K562 (cell line): ENCODE measurements around the gene LENEP.

Experiments used
- BHLHE40 ChIP-seq: IDR thresholded peaks from 2 replicates; pipeline ENCODE4 v1.6.1; 2011; ENCODE audit warnings: low read length, improper control_type of control experiment
- C11orf30 ChIP-seq: fragments of 450-650 bp; IDR thresholded peaks from 2 replicates; pipeline ENCODE4 v1.6.1; 2016; ENCODE audit warnings: low read depth, mild to moderate bottlenecking
- EWSR1 ChIP-seq: fragments of 450-650 bp; IDR thresholded peaks from 2 replicates; pipeline ENCODE4 v1.6.1; 2018; ENCODE audit warnings: borderline replicate concordance, mild to moderate bottlenecking, low read depth, moderate library complexity; ENCODE audit not compliant: partially characterized antibody
- HNRNPK ChIP-seq: fragments of 200-400 bp; formaldehyde crosslinking; IDR thresholded peaks from one replicate; pipeline ENCODE4 v1.6.1; 2018; ENCODE audit warnings: mild to moderate bottlenecking, low read depth, low read length; ENCODE audit not compliant: poor library complexity, severe bottlenecking
- KLF10 ChIP-seq: fragments of 250-450 bp; sonication (Bioruptor Pico); IDR thresholded peaks from 2 replicates; pipeline ENCODE4 v1.6.1; 2021; ENCODE audit warnings: matching md5 sums
- RFX5 ChIP-seq: IDR thresholded peaks from 2 replicates; pipeline ENCODE4 v1.6.1; 2011; ENCODE audit warnings: low read depth, mild to moderate bottlenecking, improper control_type of control experiment, low read length
- SAFB2 ChIP-seq: fragments of 200-400 bp; formaldehyde crosslinking; IDR thresholded peaks from 2 replicates; pipeline ENCODE4 v1.6.1; 2018; ENCODE audit warnings: borderline replicate concordance, low read length, low read depth, moderate library complexity; ENCODE audit not compliant: severe bottlenecking
- TAF1 ChIP-seq: IDR thresholded peaks from 2 replicates; pipeline ENCODE4 v1.6.1; 2011; ENCODE audit warnings: mild to moderate bottlenecking, low read length, moderate library complexity; ENCODE audit not compliant: insufficient read depth, control insufficient read depth, severe bottlenecking; ENCODE audit errors: extremely low read depth
- ZNF41 ChIP-seq: fragments of 250-450 bp; sonication (Bioruptor Pico); conservative IDR thresholded peaks from 2 replicates; pipeline ENCODE4 v1.4.0; 2020; ENCODE audit warnings: mild to moderate bottlenecking
- ZNF561 ChIP-seq: fragments of 450-650 bp; formaldehyde crosslinking; conservative IDR thresholded peaks from 2 replicates; pipeline ENCODE4 v1.4.0; 2020; ENCODE audit warnings: mild to moderate bottlenecking, moderate library complexity
- ZZZ3 ChIP-seq: fragments of 450-650 bp; IDR thresholded peaks from 2 replicates; pipeline ENCODE4 v1.6.1; 2016; ENCODE audit warnings: antibody characterized with exemption, mild to moderate bottlenecking, moderate library complexity
- TF ChIP-seq, protein P1 (sequence below), 3 experiments: IDR thresholded peaks in 2 of 3; conservative IDR thresholded peaks in 1 of 3; 2 replicates each; pipeline ENCODE4 v1.5.1; 2011 to 2012; ENCODE audit warnings: low read length in 3 of 3, mild to moderate bottlenecking in 3 of 3, control low read depth in 2 of 3, improper control_type of control experiment in 1 of 3, inconsistent platforms in 1 of 3, low read depth in 1 of 3, mixed read lengths in 1 of 3, moderate library complexity in 1 of 3; ENCODE audit not compliant: insufficient read depth in 2 of 3
- TF ChIP-seq, protein P2 (sequence below), 2 experiments: IDR thresholded peaks; 2 replicates each; pipeline ENCODE4 v1.6.1; 2011; ENCODE audit warnings: borderline replicate concordance in 1 of 2, control low read depth in 1 of 2, low read depth in 1 of 2, low read length in 1 of 2, mild to moderate bottlenecking in 1 of 2, mixed read lengths in 1 of 2, moderate library complexity in 1 of 2; ENCODE audit not compliant: insufficient read depth in 1 of 2, insufficient read length in 1 of 2, poor library complexity in 1 of 2, severe bottlenecking in 1 of 2; ENCODE audit errors: extremely low read depth in 1 of 2
- TF ChIP-seq, protein P3 (sequence below): sonication (generic); formaldehyde crosslinking; IDR thresholded peaks from 2 replicates; pipeline ENCODE4 v1.9.0; 2022; ENCODE audit warnings: mild to moderate bottlenecking, missing genetic modification reagents

DNA sequence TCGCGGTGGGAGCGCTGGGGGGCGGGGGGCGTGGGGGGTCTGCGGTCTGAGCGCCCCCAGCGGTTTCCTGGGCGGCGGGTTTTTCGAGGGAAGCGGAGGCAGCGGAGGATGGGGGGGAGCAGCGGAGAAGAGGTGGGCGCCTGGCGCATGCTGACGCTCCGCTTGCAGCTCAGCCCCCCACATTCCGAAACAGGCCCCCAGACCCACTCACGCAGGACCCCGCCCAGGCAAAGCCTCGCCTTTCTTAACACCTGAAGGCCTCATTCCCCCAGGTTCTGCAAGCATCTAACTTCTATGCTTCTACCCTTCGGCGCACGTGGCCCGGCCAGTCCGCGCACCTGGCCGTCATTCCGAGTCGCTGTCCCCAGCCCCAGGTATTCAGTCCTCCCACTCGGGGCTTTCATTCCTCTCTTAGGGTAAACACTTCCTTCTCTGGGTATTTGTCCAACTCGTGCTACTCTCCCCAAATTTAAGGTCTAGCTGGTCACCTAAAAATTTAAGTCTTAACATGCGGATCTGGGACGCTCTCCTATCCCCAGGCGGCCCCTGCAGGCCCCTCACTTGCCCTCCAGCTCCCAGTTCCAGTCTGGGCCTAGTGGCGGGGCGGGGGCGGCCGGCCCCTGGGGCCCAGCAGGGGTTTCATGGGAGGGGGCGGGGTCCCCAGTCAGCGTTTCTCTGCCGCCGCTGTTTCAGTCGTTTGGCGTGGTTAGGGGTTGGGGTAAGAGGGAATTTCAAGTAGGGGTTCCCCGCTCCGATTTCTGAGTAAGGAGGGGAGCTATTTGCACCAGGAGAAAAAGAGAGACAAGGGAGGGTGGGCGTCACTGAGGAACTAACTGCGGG is 6.4 kb downstream of the LENEP start:
- no peak for TF ChIP-seq RFX5
- no peak for TF ChIP-seq EWSR1
- TF ChIP-seq, protein P1, sequence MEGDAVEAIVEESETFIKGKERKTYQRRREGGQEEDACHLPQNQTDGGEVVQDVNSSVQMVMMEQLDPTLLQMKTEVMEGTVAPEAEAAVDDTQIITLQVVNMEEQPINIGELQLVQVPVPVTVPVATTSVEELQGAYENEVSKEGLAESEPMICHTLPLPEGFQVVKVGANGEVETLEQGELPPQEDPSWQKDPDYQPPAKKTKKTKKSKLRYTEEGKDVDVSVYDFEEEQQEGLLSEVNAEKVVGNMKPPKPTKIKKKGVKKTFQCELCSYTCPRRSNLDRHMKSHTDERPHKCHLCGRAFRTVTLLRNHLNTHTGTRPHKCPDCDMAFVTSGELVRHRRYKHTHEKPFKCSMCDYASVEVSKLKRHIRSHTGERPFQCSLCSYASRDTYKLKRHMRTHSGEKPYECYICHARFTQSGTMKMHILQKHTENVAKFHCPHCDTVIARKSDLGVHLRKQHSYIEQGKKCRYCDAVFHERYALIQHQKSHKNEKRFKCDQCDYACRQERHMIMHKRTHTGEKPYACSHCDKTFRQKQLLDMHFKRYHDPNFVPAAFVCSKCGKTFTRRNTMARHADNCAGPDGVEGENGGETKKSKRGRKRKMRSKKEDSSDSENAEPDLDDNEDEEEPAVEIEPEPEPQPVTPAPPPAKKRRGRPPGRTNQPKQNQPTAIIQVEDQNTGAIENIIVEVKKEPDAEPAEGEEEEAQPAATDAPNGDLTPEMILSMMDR (IDR thresholded peaks at IDR 0.05 in 2 of 3, conservative IDR thresholded peaks at IDR 0.05 in 1 of 3; ENCODE audit: insufficient read depth in 2 of 3, low read depth in 1 of 3, low read length in 3 of 3) = peak in 1 of 3 experiments; percentile 18; a peak in 1 of 6 replicates
- TF ChIP-seq, protein P2, sequence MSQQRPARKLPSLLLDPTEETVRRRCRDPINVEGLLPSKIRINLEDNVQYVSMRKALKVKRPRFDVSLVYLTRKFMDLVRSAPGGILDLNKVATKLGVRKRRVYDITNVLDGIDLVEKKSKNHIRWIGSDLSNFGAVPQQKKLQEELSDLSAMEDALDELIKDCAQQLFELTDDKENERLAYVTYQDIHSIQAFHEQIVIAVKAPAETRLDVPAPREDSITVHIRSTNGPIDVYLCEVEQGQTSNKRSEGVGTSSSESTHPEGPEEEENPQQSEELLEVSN (IDR thresholded peaks at IDR 0.05; ENCODE audit: borderline replicate concordance in 1 of 2, extremely low read depth in 1 of 2, insufficient read depth in 1 of 2, insufficient read length in 1 of 2, low read depth in 1 of 2, low read length in 1 of 2, poor library complexity in 1 of 2, severe bottlenecking in 1 of 2) = peak; percentile 85 to 92
- peak; percentile 46; the same call in 1 of the 2 replicates for TF ChIP-seq BHLHE40
- no peak for TF ChIP-seq HNRNPK
- TF ChIP-seq ZZZ3 = no peak
- TF ChIP-seq ZNF41 (CRISPR knock-in tag) = no peak
- TF ChIP-seq KLF10 = no peak
- no peak for TF ChIP-seq ZNF561 (CRISPR knock-in tag)
- TF ChIP-seq, protein P3, sequence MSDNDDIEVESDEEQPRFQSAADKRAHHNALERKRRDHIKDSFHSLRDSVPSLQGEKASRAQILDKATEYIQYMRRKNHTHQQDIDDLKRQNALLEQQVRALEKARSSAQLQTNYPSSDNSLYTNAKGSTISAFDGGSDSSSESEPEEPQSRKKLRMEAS (CRISPR knock-in tag) = peak; percentile 94
- TF ChIP-seq SAFB2 = no peak
- peak; percentile 66 for TF ChIP-seq TAF1
- TF ChIP-seq C11orf30 = peak; percentile 48; the same call in 1 of the 2 replicates
